ENCODE results near the gene MYMX. TPM values are rescaled to one million over a fixed set of nuclear protein-coding genes. Genes with fewer than 3 reads are reported as not detected.

The MYMX gene
- 1 to 10 TPM in 2 of 3 donors, under 1 TPM in 1; 0.88 to 3.4 (median 2.9) TPM for total RNA-seq

DNA sequence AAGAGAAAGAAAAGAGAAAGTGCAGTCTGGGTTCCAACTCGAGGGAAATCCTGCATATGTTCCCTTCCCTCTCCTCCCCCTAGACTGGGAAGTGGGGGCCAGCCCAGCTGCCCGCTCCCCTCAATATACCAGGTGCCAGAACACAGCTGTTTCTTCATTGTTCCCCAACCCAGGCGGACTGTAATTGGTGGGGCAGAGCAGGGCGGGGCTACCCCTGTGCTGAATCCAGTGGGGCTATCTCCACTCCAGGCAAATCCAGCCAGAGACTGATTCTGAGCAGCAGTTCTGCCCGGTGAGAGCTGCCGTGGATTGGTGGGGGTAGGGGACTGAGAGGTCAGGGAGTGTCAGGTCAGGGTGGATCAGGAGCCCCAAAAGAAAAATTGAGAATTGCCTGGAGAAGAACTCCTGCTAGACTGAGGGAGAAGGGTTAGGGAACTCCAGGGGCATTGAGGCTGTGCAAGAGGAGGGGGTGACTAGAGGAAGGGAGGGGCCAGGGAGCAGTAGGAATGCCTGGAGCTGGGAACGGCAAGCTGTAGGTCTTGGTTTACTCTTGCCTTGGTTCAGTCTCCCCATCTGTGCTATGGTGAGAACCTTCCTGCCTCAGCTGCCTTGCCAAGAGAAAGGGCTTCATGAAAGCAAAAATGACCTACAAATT, at the start of gene MYMX:
Gene MYMX, plus strand, starts transcription at position 250 of the 655 bp plus-strand sequence. CDS start 546 bp downstream, outside the sequence.
- intact Hi-C loops (cut with DNase I; ENCODE audit: low total_unique reads) = no loop called here
- no peak for DNase-seq (ENCODE audit: low spot score in 2 of 2)
- no peaks in the 10 kb centered on the region for H3K36me3 ChIP-seq
- H3K4me3 ChIP-seq = no peak within 1 kb of the TSS
- no peaks in the 10 kb centered on the region for H3K27me3 ChIP-seq
- H3K9me3 ChIP-seq = no peaks in the 10 kb centered on the region
- TF ChIP-seq POLR2AphosphoS5 (IDR thresholded peaks at IDR 0.05) = no peak
- TF ChIP-seq POLR2A (IDR thresholded peaks at IDR 0.05) = no peak
- TF ChIP-seq, protein P1, sequence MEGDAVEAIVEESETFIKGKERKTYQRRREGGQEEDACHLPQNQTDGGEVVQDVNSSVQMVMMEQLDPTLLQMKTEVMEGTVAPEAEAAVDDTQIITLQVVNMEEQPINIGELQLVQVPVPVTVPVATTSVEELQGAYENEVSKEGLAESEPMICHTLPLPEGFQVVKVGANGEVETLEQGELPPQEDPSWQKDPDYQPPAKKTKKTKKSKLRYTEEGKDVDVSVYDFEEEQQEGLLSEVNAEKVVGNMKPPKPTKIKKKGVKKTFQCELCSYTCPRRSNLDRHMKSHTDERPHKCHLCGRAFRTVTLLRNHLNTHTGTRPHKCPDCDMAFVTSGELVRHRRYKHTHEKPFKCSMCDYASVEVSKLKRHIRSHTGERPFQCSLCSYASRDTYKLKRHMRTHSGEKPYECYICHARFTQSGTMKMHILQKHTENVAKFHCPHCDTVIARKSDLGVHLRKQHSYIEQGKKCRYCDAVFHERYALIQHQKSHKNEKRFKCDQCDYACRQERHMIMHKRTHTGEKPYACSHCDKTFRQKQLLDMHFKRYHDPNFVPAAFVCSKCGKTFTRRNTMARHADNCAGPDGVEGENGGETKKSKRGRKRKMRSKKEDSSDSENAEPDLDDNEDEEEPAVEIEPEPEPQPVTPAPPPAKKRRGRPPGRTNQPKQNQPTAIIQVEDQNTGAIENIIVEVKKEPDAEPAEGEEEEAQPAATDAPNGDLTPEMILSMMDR (IDR thresholded peaks at IDR 0.05) = no peak
- H3K27ac ChIP-seq = peak within 1 kb of the TSS; percentile 98 to 99
- peaks cover 9 to 10% of the 10 kb centered on the region in 2 donors for H3K4me1 ChIP-seq

DNA sequence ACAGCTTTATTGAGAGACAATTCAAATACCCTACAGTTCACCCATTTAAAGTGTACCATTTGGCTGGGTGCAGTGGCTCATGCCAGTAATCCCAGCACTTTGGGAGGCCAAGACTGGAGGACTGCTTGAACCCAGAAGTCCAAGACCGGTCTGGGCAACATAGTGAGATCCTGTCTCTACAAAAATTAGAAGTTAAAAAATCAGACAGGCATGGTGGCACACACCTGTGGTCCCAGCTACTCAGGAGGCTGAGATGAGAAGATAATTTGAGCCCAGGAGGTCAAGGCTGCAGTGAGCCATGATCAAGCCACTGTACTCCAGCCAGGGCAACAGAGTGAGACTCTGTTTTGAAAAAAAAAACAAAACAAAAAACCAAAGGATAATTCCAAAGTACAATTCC, 49.2 kb upstream of the MYMX start:
- intact Hi-C loops (cut with DNase I; ENCODE audit: low total_unique reads) = no loop called here

DNA sequence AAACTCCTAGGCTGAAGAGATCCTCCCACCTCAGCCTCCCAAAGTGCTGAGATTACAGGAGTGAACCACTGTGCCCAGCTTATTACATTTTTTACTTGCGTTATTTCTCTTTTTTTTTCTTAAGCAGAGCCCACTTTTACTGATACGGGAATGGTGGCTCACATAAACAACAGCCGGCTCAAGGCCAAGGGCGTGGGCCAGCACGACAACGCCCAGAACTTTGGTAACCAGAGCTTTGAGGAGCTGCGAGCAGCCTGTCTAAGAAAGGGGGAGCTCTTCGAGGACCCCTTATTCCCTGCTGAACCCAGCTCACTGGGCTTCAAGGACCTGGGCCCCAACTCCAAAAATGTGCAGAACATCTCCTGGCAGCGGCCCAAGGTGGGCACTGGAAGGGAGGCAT, 47.6 kb upstream of the MYMX start:
- no peak for DNase-seq (ENCODE audit: low spot score in 2 of 2)
- intact Hi-C loops (cut with DNase I; ENCODE audit: low total_unique reads) = no loop called here
- TF ChIP-seq, protein P1 (IDR thresholded peaks at IDR 0.05) = no peak
- no peak for TF ChIP-seq POLR2A (IDR thresholded peaks at IDR 0.05)
- no peak for TF ChIP-seq POLR2AphosphoS5 (IDR thresholded peaks at IDR 0.05)
- no peaks in the 10 kb centered on the region for H3K36me3 ChIP-seq
- no peaks in the 10 kb centered on the region for H3K27me3 ChIP-seq
- H3K9me3 ChIP-seq = no peaks in the 10 kb centered on the region
- no peak overlapping the region for H3K27ac ChIP-seq
- no peaks in the 10 kb centered on the region for H3K4me1 ChIP-seq
- H3K4me3 ChIP-seq = no peak overlapping the region

More for the DNA sequence above, 49.2 kb upstream of the MYMX start:
- no peak for DNase-seq (ENCODE audit: low spot score in 2 of 2)
- Histone ChIP-seq H3K27ac (no peak overlapping the region), H3K4me1 (no peaks in the 10 kb centered on the region), H3K27me3 (no peaks in the 10 kb centered on the region), H3K36me3 (no peaks in the 10 kb centered on the region), H3K9me3 (no peaks in the 10 kb centered on the region), H3K4me3 (no peak overlapping the region)
- no peak for TF ChIP-seq POLR2AphosphoS5 (IDR thresholded peaks at IDR 0.05)
- TF ChIP-seq, protein P1 (IDR thresholded peaks at IDR 0.05) = no peak

DNA sequence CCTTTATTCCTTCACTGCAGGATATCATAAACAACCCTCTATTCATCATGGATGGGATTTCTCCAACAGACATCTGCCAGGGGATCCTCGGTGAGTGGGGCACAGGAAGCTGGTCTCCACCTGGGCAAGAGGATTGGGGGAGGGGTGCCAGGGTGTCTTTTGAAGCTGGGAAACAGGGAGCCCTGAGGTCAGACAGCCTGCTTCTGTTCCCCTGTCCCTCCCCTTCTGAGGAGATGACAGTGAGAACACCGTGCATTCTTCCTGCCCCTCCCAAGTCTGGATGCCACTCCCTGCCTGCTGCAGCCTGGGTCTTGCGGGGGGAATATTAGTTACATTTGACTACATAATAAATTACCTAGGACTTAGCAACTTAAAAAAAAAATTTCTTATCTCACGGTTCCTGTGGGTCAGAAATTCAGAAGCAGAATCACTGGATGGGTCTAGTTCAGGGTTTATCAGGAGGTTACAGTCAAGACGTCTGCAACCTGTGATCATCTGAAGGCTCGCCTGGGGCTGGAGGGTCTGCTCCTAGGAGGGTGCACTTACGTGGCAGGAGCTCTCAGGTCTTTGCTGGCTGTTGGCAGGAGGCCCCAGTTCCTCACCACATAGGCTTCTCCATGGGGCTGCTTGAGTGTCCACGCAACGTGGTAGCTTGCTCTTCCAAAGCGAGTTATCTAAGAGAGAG, 46.7 kb upstream of the MYMX start:
- Histone ChIP-seq H3K27ac (no peak overlapping the region), H3K27me3 (no peaks in the 10 kb centered on the region), H3K4me1 (no peaks in the 10 kb centered on the region), H3K9me3 (no peaks in the 10 kb centered on the region), H3K4me3 (no peak overlapping the region), H3K36me3 (no peaks in the 10 kb centered on the region)
- intact Hi-C loops (cut with DNase I; ENCODE audit: low total_unique reads) = loop anchor here (5.0 kb wide), 1 partner anchor 67 kb away; no protein-coding TSS in a partner anchor
- DNase-seq (ENCODE audit: low spot score in 2 of 2) = no peak
- TF ChIP-seq, protein P1 (IDR thresholded peaks at IDR 0.05) = no peak
- no peak for TF ChIP-seq POLR2AphosphoS5 (IDR thresholded peaks at IDR 0.05)
- no peak for TF ChIP-seq POLR2A (IDR thresholded peaks at IDR 0.05)

DNA sequence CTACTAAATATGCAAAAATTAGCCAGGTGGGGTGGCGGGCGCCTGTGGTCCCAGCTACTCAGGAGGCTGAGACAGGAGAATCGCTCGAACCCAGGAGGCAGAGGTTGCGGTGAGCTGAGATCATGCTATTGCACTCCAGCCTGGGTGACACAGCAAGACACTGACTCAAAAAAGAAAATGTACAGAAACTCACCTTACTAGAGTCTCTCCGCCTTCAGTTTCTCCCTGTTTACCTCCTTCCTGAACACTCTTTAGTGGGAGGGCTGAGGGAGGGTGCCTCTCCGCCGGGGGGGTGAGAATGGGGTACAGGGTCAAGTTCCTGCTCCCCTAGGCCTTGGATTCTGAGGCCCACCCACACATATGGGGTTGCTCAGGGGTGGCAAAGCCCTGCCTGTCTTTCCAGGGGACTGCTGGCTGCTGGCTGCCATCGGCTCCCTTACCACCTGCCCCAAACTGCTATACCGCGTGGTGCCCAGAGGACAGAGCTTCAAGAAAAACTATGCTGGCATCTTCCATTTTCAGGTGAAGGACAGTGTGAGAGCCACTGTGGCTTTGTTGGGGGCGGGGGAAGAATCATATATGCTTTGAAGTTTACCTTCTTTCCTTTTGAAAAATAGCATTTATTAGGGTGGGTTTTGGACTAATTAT, 44.7 kb upstream of the MYMX start:
- intact Hi-C loops (cut with DNase I; ENCODE audit: low total_unique reads) = loop anchor here (5.0 kb wide), 1 partner anchor 65 kb away; no protein-coding TSS in a partner anchor
- no peak overlapping the region for H3K4me3 ChIP-seq
- no peaks in the 10 kb centered on the region for H3K36me3 ChIP-seq
- H3K27ac ChIP-seq = no peak overlapping the region
- H3K27me3 ChIP-seq = no peaks in the 10 kb centered on the region
- DNase-seq (ENCODE audit: low spot score in 2 of 2) = no peak
- no peaks in the 10 kb centered on the region for H3K9me3 ChIP-seq
- no peaks in the 10 kb centered on the region for H3K4me1 ChIP-seq
- TF ChIP-seq POLR2A (IDR thresholded peaks at IDR 0.05) = no peak
- no peak for TF ChIP-seq POLR2AphosphoS5 (IDR thresholded peaks at IDR 0.05)
- TF ChIP-seq, protein P1 (IDR thresholded peaks at IDR 0.05) = no peak
